ENCODE results near the gene RPAIN. TPM values are rescaled to one million over a fixed set of nuclear protein-coding genes. Genes with fewer than 3 reads are reported as not detected.

The RPAIN gene
- total and polyA plus RNA-seq, 2 of the 13 experiments (the other 11 are each of a cell fraction or from before 2014, with no cell fraction given) = 42.1 to 58.5 TPM

DNA sequence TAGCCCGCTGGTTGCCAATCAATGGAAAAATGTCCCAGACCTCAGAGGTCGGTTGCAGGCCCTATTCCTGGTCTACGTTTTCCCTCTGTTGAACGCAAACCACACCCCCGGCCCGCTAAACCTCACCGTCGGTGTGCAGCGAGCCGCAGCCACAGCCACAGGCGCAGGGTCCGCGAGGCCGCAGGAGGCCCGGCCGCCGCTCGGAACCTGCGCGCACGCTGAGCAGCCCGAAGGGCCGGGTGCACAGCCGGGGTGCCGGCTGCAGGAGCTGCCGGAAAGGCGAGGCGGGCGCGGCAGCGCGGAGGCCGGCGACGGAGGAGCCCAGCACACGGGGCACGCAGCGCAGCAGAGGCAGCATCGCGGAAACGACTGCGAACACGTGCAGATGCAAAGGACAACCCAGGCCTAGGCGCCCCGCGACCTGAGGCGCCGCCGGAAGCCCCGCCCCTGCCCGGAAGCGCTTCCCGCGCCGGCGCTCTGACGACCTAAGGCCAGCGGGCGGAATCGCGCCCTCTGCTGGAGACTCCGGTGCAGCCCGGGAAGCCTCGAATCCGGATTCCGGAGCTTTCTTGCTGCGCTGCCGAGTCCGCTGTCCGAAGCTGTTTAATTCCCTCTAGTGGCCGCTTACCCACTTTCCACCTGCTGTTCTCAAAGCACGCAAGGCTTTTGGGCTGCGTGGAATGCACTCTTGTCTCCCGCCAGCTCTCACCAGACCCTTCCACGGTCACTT, 18.9 kb downstream of the RPAIN start, which contains the start of gene C1QBP (continued):
- TF ChIP-seq TAF15 (IDR thresholded peaks at IDR 0.05; ENCODE audit: low read depth, low read length, poor library complexity, severe bottlenecking) = peak; percentile 93
- peak; percentile 86; the same call in 1 of the 2 replicates for TF ChIP-seq SRY (CRISPR knock-in tag; IDR thresholded peaks at IDR 0.05)
- TF ChIP-seq HNRNPK (IDR thresholded peaks at IDR 0.05; ENCODE audit: low read depth, low read length, poor library complexity, severe bottlenecking) = peak; percentile 52
- TF ChIP-seq RBFOX2 (IDR thresholded peaks at IDR 0.05; ENCODE audit: low read depth, low read length) = peak; percentile 96
- TF ChIP-seq, protein P1, sequence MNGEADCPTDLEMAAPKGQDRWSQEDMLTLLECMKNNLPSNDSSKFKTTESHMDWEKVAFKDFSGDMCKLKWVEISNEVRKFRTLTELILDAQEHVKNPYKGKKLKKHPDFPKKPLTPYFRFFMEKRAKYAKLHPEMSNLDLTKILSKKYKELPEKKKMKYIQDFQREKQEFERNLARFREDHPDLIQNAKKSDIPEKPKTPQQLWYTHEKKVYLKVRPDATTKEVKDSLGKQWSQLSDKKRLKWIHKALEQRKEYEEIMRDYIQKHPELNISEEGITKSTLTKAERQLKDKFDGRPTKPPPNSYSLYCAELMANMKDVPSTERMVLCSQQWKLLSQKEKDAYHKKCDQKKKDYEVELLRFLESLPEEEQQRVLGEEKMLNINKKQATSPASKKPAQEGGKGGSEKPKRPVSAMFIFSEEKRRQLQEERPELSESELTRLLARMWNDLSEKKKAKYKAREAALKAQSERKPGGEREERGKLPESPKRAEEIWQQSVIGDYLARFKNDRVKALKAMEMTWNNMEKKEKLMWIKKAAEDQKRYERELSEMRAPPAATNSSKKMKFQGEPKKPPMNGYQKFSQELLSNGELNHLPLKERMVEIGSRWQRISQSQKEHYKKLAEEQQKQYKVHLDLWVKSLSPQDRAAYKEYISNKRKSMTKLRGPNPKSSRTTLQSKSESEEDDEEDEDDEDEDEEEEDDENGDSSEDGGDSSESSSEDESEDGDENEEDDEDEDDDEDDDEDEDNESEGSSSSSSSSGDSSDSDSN (CRISPR knock-in tag; IDR thresholded peaks at IDR 0.05) = peak; percentile 84; the same call in 1 of the 2 replicates
- TF ChIP-seq ZNF629 (CRISPR knock-in tag; conservative IDR thresholded peaks at IDR 0.05) = peak; percentile 46; the same call in 1 of the 2 replicates
- 0 out of 2 replicates have a peak, but pooled peaks have one; percentile 32 for TF ChIP-seq ZNF550 (CRISPR knock-in tag; IDR thresholded peaks at IDR 0.05; ENCODE audit: borderline replicate concordance)
- TF ChIP-seq ZNF292 (CRISPR knock-in tag; IDR thresholded peaks at IDR 0.05; ENCODE audit: borderline replicate concordance, low read depth) = no peak
- TF ChIP-seq RBM22 (optimal IDR thresholded peaks at IDR 0.05; ENCODE audit: low read length) = peak; percentile 70
- TF ChIP-seq FOXP1 (IDR thresholded peaks at IDR 0.05) = no peak
- TF ChIP-seq FOXP1 (CRISPR knock-in tag; IDR thresholded peaks at IDR 0.05) = no peak
- no peak for TF ChIP-seq ZNF879 (CRISPR knock-in tag; IDR thresholded peaks at IDR 0.05)
- no peak for TF ChIP-seq SCMH1 (CRISPR knock-in tag; IDR thresholded peaks at IDR 0.05; ENCODE audit: borderline replicate concordance)
- peak; percentile 83 for TF ChIP-seq IRF2 (CRISPR knock-in tag; IDR thresholded peaks at IDR 0.05)
- no peak; the same call in 1 of the 2 replicates for TF ChIP-seq ADNP (CRISPR knock-in tag; IDR thresholded peaks at IDR 0.05)
- no peak for TF ChIP-seq ZEB1 (IDR thresholded peaks at IDR 0.05; ENCODE audit: insufficient replicate concordance, low read depth)
- TF ChIP-seq SMARCC2 (IDR thresholded peaks at IDR 0.05) = no peak
- TF ChIP-seq TEAD3 (CRISPR knock-in tag; optimal IDR thresholded peaks at IDR 0.05; ENCODE audit: borderline replicate concordance) = peak; percentile 73
- TF ChIP-seq, protein P2, sequence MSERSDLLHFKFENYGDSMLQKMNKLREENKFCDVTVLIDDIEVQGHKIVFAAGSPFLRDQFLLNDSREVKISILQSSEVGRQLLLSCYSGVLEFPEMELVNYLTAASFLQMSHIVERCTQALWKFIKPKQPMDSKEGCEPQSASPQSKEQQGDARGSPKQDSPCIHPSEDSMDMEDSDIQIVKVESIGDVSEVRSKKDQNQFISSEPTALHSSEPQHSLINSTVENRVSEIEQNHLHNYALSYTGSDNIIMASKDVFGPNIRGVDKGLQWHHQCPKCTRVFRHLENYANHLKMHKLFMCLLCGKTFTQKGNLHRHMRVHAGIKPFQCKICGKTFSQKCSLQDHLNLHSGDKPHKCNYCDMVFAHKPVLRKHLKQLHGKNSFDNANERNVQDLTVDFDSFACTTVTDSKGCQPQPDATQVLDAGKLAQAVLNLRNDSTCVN (CRISPR knock-in tag; IDR thresholded peaks at IDR 0.05; ENCODE audit: borderline replicate concordance) = no peak
- TF ChIP-seq, protein P3, sequence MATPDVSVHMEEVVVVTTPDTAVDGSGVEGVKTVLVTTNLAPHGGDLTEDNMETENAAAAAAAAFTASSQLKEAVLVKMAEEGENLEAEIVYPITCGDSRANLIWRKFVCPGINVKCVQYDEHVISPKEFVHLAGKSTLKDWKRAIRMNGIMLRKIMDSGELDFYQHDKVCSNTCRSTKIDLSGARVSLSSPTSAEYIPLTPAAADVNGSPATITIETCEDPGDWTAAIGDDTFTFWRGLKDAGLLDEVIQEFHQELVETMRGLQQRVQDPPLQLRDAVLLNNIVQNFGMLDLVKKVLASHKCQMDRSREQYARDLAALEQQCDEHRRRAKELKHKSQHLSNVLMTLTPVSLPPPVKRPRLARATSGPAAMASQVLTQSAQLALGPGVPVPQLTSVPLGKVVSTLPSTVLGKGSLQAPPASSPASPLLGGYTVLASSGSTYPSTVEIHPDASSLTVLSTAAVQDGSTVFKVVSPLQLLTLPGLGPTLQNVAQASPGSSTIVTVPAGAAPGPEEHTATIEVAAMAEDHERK (CRISPR knock-in tag; IDR thresholded peaks at IDR 0.05; ENCODE audit: low read depth) = no peak
- TF ChIP-seq RCOR2 (CRISPR knock-in tag; IDR thresholded peaks at IDR 0.05) = no peak
- TF ChIP-seq NRL (CRISPR knock-in tag; IDR thresholded peaks at IDR 0.05; ENCODE audit: borderline replicate concordance) = peak; percentile 79; the same call in 1 of the 2 replicates
- 0 out of 2 replicates have a peak, but pooled peaks have one; percentile 75 for TF ChIP-seq ZFP82 (CRISPR knock-in tag; IDR thresholded peaks at IDR 0.05; ENCODE audit: borderline replicate concordance)
- TF ChIP-seq RFXANK (CRISPR knock-in tag; IDR thresholded peaks at IDR 0.05) = no peak
- no peak; the same call in 1 of the 2 replicates for TF ChIP-seq FOSL2 (CRISPR knock-in tag; IDR thresholded peaks at IDR 0.05)
- peak; percentile 86 for TF ChIP-seq HDAC1 (CRISPR knock-in tag; IDR thresholded peaks at IDR 0.05)
- TF ChIP-seq ZNF350 (CRISPR knock-in tag; IDR thresholded peaks at IDR 0.05; ENCODE audit: borderline replicate concordance, low read depth) = peak; percentile 77; the same call in 1 of the 2 replicates
